Measurements from ENCODE around the gene MDM1.

- no peak for TF ChIP-seq ZNF384 (IDR thresholded peaks at IDR 0.05)
- no peak for TF ChIP-seq L3MBTL2 (conservative IDR thresholded peaks at IDR 0.05)
Observed at GRCh38 chr12:68381476-68382219, 49.5 kb upstream of the MDM1 start.

Measured in HEK293T (cell line).